CD14-positive monocyte (primary cell): ENCODE data around the gene RHOT1. TPM values are rescaled to one million over a fixed set of nuclear protein-coding genes. Genes with fewer than 3 reads are reported as not detected.

Experiments used
- DNase-seq, 3 donors: peaks; one replicate each; pipeline ENCODE4 v3.0.0-alpha.2; 2011 to 2022
- H2AFZ ChIP-seq: 2 replicates; pipeline ENCODE4 v1.6.0; 2012; ENCODE audit warnings: mild to moderate bottlenecking, low read depth, low read length, inconsistent platforms; ENCODE audit not compliant: insufficient read depth, poor library complexity, severe bottlenecking
- H3K27ac ChIP-seq, 2 donors: 1 replicate in 1 of 2; 2 replicates in 1 of 2; pipeline ENCODE4 v1.5.1; 2012 to 2013; ENCODE audit warnings: low read length in 2 of 2, control low read depth in 1 of 2, inconsistent platforms in 1 of 2, low read depth in 1 of 2, mild to moderate bottlenecking in 1 of 2
- H3K27me3 ChIP-seq, 2 donors: one replicate each; pipeline versions ENCODE4 v1.6.0 to v1.6.1; 2011 to 2013; ENCODE audit warnings: low read length in 2 of 2; ENCODE audit not compliant: control insufficient read depth in 2 of 2, insufficient read depth in 2 of 2
- H3K36me3 ChIP-seq, 2 donors: replicated peaks in 1 of 2; 1 replicate in 1 of 2; 2 replicates in 1 of 2; pipeline versions ENCODE4 v1.5.1 to v1.6.1; 2012 to 2013; ENCODE audit warnings: low read length in 2 of 2, control low read depth in 1 of 2, inconsistent platforms in 1 of 2, mild to moderate bottlenecking in 1 of 2; ENCODE audit not compliant: insufficient read depth in 2 of 2, control insufficient read depth in 1 of 2
- H3K4me1 ChIP-seq, 2 donors: 1 replicate in 1 of 2; 2 replicates in 1 of 2; pipeline versions ENCODE4 v1.5.1 to v1.6.1; 2012 to 2013; ENCODE audit warnings: low read length in 2 of 2, control low read depth in 1 of 2, inconsistent platforms in 1 of 2, mild to moderate bottlenecking in 1 of 2, moderate library complexity in 1 of 2; ENCODE audit not compliant: insufficient read depth in 2 of 2, control insufficient read depth in 1 of 2
- H3K4me2 ChIP-seq: replicated peaks from 2 replicates; pipeline ENCODE3; 2012; ENCODE audit warnings: low read length, moderate library complexity, mild to moderate bottlenecking; ENCODE audit not compliant: poor library complexity, severe bottlenecking; ENCODE audit errors: extremely low read depth
- H3K4me3 ChIP-seq, 3 experiments: fragments of 200-600 bp in 1 of 3; sonication (generic) in 1 of 3; replicated peaks in 1 of 3; 1 replicate in 2 of 3; 2 replicates in 1 of 3; pipeline ENCODE4 v1.5.1; 2011 to 2013; ENCODE audit warnings: low read length in 3 of 3, mild to moderate bottlenecking in 3 of 3, control low read depth in 2 of 3, low read depth in 2 of 3, inconsistent platforms in 1 of 3, moderate library complexity in 1 of 3
- H3K79me2 ChIP-seq: 2 replicates; pipeline ENCODE4 v1.6.0; 2012; ENCODE audit warnings: mild to moderate bottlenecking, control low read depth, inconsistent platforms, low read length, moderate library complexity; ENCODE audit not compliant: insufficient read depth
- H3K9ac ChIP-seq: 2 replicates; pipeline ENCODE4 v1.6.0; 2017; ENCODE audit warnings: low read length, mild to moderate bottlenecking; ENCODE audit not compliant: insufficient read depth, poor library complexity, severe bottlenecking
- H3K9me3 ChIP-seq, 2 donors: replicated peaks in 1 of 2; 1 replicate in 1 of 2; 2 replicates in 1 of 2; pipeline versions ENCODE4 v1.5.1 to v1.6.1; 2012 to 2013; ENCODE audit warnings: low read length in 2 of 2, control low read depth in 1 of 2; ENCODE audit not compliant: control insufficient read depth in 1 of 2, insufficient read depth in 1 of 2
- H4K20me1 ChIP-seq: 2 replicates; pipeline ENCODE4 v1.6.0; 2012; ENCODE audit warnings: mild to moderate bottlenecking, low read length, control low read depth, moderate library complexity; ENCODE audit not compliant: insufficient read depth
- H3K27ac Mint-ChIP-seq, 7 donors: one replicate each; pipeline ENCODE4 v1.8.0; 2020; ENCODE audit warnings: mild to moderate bottlenecking in 7 of 7, mixed read lengths in 7 of 7, moderate library complexity in 6 of 7, inconsistent platforms in 2 of 7
- H3K27me3 Mint-ChIP-seq, 3 donors: one replicate each; pipeline ENCODE4 v1.8.0; 2021 to 2022; ENCODE audit warnings: low read depth in 3 of 3, mild to moderate bottlenecking in 3 of 3, mixed read lengths in 3 of 3, moderate library complexity in 3 of 3, inconsistent platforms in 1 of 3
- H3K36me3 Mint-ChIP-seq, 2 donors: one replicate each; pipeline ENCODE4 v1.8.0; 2020; ENCODE audit warnings: mixed read lengths in 2 of 2, inconsistent platforms in 1 of 2, mild to moderate bottlenecking in 1 of 2
- H3K4me1 Mint-ChIP-seq: one replicate; pipeline ENCODE4 v1.8.0; 2020; ENCODE audit warnings: mild to moderate bottlenecking, mixed read lengths
- H3K4me3 Mint-ChIP-seq, 2 donors: one replicate each; pipeline ENCODE4 v1.8.0; 2020; ENCODE audit warnings: mild to moderate bottlenecking in 2 of 2, mixed read lengths in 2 of 2, moderate library complexity in 1 of 2
- H3K9me3 Mint-ChIP-seq, 7 donors: one replicate each; pipeline ENCODE4 v1.8.0; 2020 to 2022; ENCODE audit warnings: mixed read lengths in 7 of 7, mild to moderate bottlenecking in 6 of 7, moderate library complexity in 6 of 7, inconsistent platforms in 2 of 7
- WGBS: methylation state at CpG from one replicate; pipeline ENCODE4 v1.1.5; 2013; ENCODE audit warnings: missing lambda C conversion rate; ENCODE audit not compliant: insufficient coverage; 5-methylcytosine and 5-hydroxymethylcytosine counted together
- intact Hi-C, 2 donors: fragments of 100-400 bp; cut with micrococcal nuclease; formaldehyde crosslinking; loops; one replicate each; pipeline versions ENCODE4 v1.15.0 to v1.15.1; 2023
- polyA plus RNA-seq, 3 donors: library from polyadenylated mRNA; depleted of rRNA in 1 of 3; unstranded in 2 of 3; stranded (reverse) in 1 of 3; fragments of 300-500 nt in 2 of 3; fragments of >200 nt in 1 of 3; fragmentation: Illumina TruSeq in 2 of 3; gene quantifications; 1 replicate in 2 of 3; 2 replicates in 1 of 3; pipeline ENCODE4 v1.2.3, GENCODE V29; 2012 to 2021
- TF ChIP-seq, protein P1 (sequence below): fragments of 200-600 bp; IDR thresholded peaks from one replicate; pipeline ENCODE4 v1.8.0; 2022; ENCODE audit warnings: antibody characterized with exemption, mild to moderate bottlenecking

The RHOT1 gene
- polyA plus RNA-seq, 3 donors = 45.9 to 60.5 (median 51.9) TPM

DNA sequence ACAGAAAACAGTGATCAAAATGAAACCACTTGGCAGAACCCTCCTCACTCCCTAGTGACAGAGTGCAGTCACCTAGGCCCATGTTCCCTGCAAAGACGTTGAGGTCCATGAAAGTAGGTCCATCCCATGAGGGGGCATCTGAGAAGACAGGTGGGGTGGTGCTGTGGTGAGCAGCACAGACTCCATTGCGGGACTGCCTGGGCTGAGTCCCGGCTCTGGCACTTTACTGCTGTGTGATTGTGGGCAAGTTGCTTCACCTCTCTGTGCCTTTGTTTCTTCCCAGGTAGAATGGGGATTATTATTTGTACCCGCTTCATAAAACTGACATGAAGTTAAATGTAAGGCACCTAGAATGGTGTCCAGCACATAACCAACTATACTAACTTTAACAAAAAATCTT lies 23.5 kb upstream of the RHOT1 start:
- no peak overlapping the region for H3K27ac Mint-ChIP-seq
- Histone ChIP-seq H4K20me1 (no peaks in the 10 kb centered on the region), H3K27ac (no peak overlapping the region), H3K79me2 (no peaks in the 10 kb centered on the region), H3K4me3 (no peak overlapping the region), H3K4me1 (peaks cover 10 to 11% of the 10 kb centered on the region in 2 donors), H3K4me2 (no peak overlapping the region), H3K9ac (no peak overlapping the region), H3K27me3 (no peaks in the 10 kb centered on the region), H3K36me3 (no peaks in the 10 kb centered on the region), H3K9me3 (no peaks in the 10 kb centered on the region), H2AFZ (no peak overlapping the region)
- peaks cover 0 to 3% (median 0%) of the 10 kb centered on the region in 7 donors for H3K9me3 Mint-ChIP-seq
- H3K27me3 Mint-ChIP-seq = peaks cover 0 to 6% (median 3%) of the 10 kb centered on the region in 3 donors
- TF ChIP-seq, protein P1, sequence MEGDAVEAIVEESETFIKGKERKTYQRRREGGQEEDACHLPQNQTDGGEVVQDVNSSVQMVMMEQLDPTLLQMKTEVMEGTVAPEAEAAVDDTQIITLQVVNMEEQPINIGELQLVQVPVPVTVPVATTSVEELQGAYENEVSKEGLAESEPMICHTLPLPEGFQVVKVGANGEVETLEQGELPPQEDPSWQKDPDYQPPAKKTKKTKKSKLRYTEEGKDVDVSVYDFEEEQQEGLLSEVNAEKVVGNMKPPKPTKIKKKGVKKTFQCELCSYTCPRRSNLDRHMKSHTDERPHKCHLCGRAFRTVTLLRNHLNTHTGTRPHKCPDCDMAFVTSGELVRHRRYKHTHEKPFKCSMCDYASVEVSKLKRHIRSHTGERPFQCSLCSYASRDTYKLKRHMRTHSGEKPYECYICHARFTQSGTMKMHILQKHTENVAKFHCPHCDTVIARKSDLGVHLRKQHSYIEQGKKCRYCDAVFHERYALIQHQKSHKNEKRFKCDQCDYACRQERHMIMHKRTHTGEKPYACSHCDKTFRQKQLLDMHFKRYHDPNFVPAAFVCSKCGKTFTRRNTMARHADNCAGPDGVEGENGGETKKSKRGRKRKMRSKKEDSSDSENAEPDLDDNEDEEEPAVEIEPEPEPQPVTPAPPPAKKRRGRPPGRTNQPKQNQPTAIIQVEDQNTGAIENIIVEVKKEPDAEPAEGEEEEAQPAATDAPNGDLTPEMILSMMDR = no peak
- H3K4me1 Mint-ChIP-seq = peaks cover 17% of the 10 kb centered on the region
- intact Hi-C loops = no loop called here
- H3K36me3 Mint-ChIP-seq = no peaks in the 10 kb centered on the region
- 100% methylated on average over 2 of the region's 4 CpGs for WGBS
- DNase-seq = no peak
- no peak overlapping the region for H3K4me3 Mint-ChIP-seq

DNA sequence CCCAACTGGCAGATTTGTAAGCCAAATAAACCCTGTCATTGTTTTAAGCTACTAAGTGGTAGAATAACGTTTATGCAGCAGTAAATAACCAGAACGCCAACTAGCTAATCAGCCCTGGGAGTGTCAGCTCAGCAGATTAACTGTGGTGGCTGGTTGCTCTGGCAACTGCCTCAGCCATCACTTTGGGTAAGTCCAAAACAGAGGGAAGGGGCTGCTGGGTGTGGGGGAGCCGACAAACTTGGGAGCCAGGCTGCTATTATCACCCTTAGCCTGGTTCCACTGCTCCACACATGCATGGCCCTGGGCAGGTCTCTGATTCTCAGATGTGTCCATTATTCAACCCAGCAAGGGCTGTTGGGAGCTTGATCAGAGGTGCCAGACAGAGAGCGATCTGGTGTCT lies 22.2 kb upstream of the RHOT1 start:
- Mint-ChIP-seq H3K27ac (no peak overlapping the region), H3K4me1 (peaks cover 7% of the 10 kb centered on the region), H3K27me3 (peaks cover 0 to 6% (median 3%) of the 10 kb centered on the region in 3 donors), H3K4me3 (no peak overlapping the region), H3K9me3 (peaks cover 0 to 3% (median 0%) of the 10 kb centered on the region in 7 donors), H3K36me3 (no peaks in the 10 kb centered on the region)
- intact Hi-C loops = loop anchor here in 1 of 2 donors (10.0 kb wide), 1 partner anchor 45 kb away; no protein-coding TSS in a partner anchor
- TF ChIP-seq, protein P1 = no peak
- Histone ChIP-seq H3K36me3 (no peaks in the 10 kb centered on the region), H2AFZ (no peak overlapping the region), H3K9ac (no peak overlapping the region), H3K4me1 (no peaks in the 10 kb centered on the region), H4K20me1 (no peaks in the 10 kb centered on the region), H3K79me2 (no peaks in the 10 kb centered on the region), H3K4me3 (no peak overlapping the region), H3K4me2 (no peak overlapping the region), H3K9me3 (no peaks in the 10 kb centered on the region), H3K27me3 (no peaks in the 10 kb centered on the region), H3K27ac (no peak overlapping the region)
- DNase-seq = no peak
- WGBS = 89% methylated on average over 3 of the region's 4 CpGs
